IMR-90 (cell line): ENCODE measurements around the gene ADAMTS20. TPM values are rescaled to one million over a fixed set of nuclear protein-coding genes. Genes with fewer than 3 reads are reported as not detected.

Source experiments
- ATAC-seq: fragments of 200-7000 bp; cut with Tn5 transposase; 2 replicates; pipeline ENCODE4 v1.9.1; 2020; ENCODE audit warnings: low read depth, mild to moderate bottlenecking, moderate library complexity
- BruUV-seq: library from RNA; stranded (reverse); fragments of 400-500 nt; replicated peaks from 2 replicates; lab custom pipeline; 2021; lab: Mats Ljungman, UMichigan
- CTCF ChIA-PET: fragments of 300-600 bp; formaldehyde crosslinking; extraction: SDS; loops from one replicate; lab custom pipeline; 2021; ENCODE audit warnings: antibody characterized with exemption; lab: Yijun Ruan, JAX
- POLR2A ChIA-PET: fragments of 300-600 bp; sonication (Branson Sonifier 250); formaldehyde crosslinking; loops from one replicate; lab custom pipeline; 2022; ENCODE audit warnings: antibody characterized with exemption; ENCODE audit not compliant: unreplicated experiment; lab: Charles Lee
- DNase-seq: peaks from one replicate; pipeline ENCODE4 v3.0.0; 2013
- H2AFZ ChIP-seq: replicated peaks from 2 replicates; pipeline ENCODE3; 2013; ENCODE audit warnings: low read length, mild to moderate bottlenecking; ENCODE audit not compliant: poor library complexity
- H2AK5ac ChIP-seq: 2 replicates; pipeline ENCODE4 v1.6.1; 2013; ENCODE audit warnings: low read depth, low read length, inconsistent platforms
- H2AK9ac ChIP-seq: replicated peaks from 2 replicates; pipeline ENCODE3; 2013; ENCODE audit warnings: mild to moderate bottlenecking, low read depth, low read length, moderate library complexity; ENCODE audit not compliant: poor library complexity
- H2BK120ac ChIP-seq: 2 replicates; pipeline ENCODE4 v1.6.1; 2013; ENCODE audit warnings: low read depth, low read length, inconsistent platforms
- H2BK15ac ChIP-seq: 3 replicates; pipeline ENCODE4 v1.6.1; 2013; ENCODE audit warnings: low read depth, low read length, inconsistent platforms
- H2BK20ac ChIP-seq: 2 replicates; pipeline ENCODE4 v1.6.1; 2013; ENCODE audit warnings: low read depth, mild to moderate bottlenecking, inconsistent platforms, low read length, moderate library complexity
- H2BK5ac ChIP-seq: 2 replicates; pipeline ENCODE4 v1.6.1; 2013; ENCODE audit warnings: mild to moderate bottlenecking, low read depth, low read length, inconsistent platforms; ENCODE audit not compliant: poor library complexity, severe bottlenecking
- H3K14ac ChIP-seq: replicated peaks from 2 replicates; pipeline ENCODE4 v1.6.1; 2013; ENCODE audit warnings: low read depth, low read length, inconsistent platforms
- H3K18ac ChIP-seq: 2 replicates; pipeline ENCODE4 v1.6.1; 2013; ENCODE audit warnings: low read depth, low read length, control low read depth
- H3K23ac ChIP-seq: 2 replicates; pipeline ENCODE4 v1.6.1; 2013; ENCODE audit warnings: low read depth, low read length, inconsistent platforms
- H3K27ac ChIP-seq: 2 replicates; pipeline ENCODE4 v1.5.1; 2013; ENCODE audit warnings: mild to moderate bottlenecking, control low read depth, low read length; ENCODE audit not compliant: insufficient read depth
- H3K27me3 ChIP-seq: 2 replicates; pipeline ENCODE4 v1.6.1; 2013; ENCODE audit warnings: low read length; ENCODE audit not compliant: control insufficient read depth, insufficient read depth
- H3K36me3 ChIP-seq: 2 replicates; pipeline ENCODE4 v1.6.1; 2013; ENCODE audit warnings: low read length, mixed read lengths; ENCODE audit not compliant: control insufficient read depth, insufficient read depth
- H3K4ac ChIP-seq: 2 replicates; pipeline ENCODE4 v1.6.1; 2013; ENCODE audit warnings: low read depth, low read length, inconsistent platforms
- H3K4me1 ChIP-seq: 2 replicates; pipeline ENCODE4 v1.6.1; 2013; ENCODE audit warnings: low read length, mixed read lengths; ENCODE audit not compliant: control insufficient read depth, insufficient read depth
- H3K4me2 ChIP-seq: 2 replicates; pipeline ENCODE4 v1.6.1; 2013; ENCODE audit warnings: low read depth, mild to moderate bottlenecking, control low read depth, low read length, moderate library complexity
- H3K4me3 ChIP-seq: 2 replicates; pipeline ENCODE4 v1.5.1; 2013; ENCODE audit warnings: low read depth, mild to moderate bottlenecking, control low read depth, low read length, moderate library complexity; ENCODE audit not compliant: insufficient read depth
- H3K56ac ChIP-seq: 2 replicates; pipeline ENCODE4 v1.6.1; 2013; ENCODE audit warnings: low read length, inconsistent platforms; ENCODE audit not compliant: insufficient read depth; ENCODE audit errors: extremely low read depth
- H3K79me1 ChIP-seq, 2 experiments: 2 replicates each; pipeline ENCODE4 v1.6.1; 2013; ENCODE audit warnings: low read length in 2 of 2, inconsistent platforms in 1 of 2, low read depth in 1 of 2
- H3K9ac ChIP-seq: 2 replicates; pipeline ENCODE4 v1.6.1; 2013; ENCODE audit warnings: low read depth, low read length, control low read depth
- H3K9me1 ChIP-seq: 2 replicates; pipeline ENCODE4 v1.6.1; 2013; ENCODE audit warnings: low read length, inconsistent platforms; ENCODE audit not compliant: insufficient read depth
- H3K9me3 ChIP-seq: 2 replicates; pipeline ENCODE4 v1.6.1; 2013; ENCODE audit warnings: low read length; ENCODE audit not compliant: control insufficient read depth, insufficient read depth
- H4K20me1 ChIP-seq: 2 replicates; pipeline ENCODE4 v1.6.1; 2013; ENCODE audit warnings: low read length, inconsistent platforms; ENCODE audit not compliant: insufficient read depth
- H4K5ac ChIP-seq: 2 replicates; pipeline ENCODE4 v1.6.1; 2013; ENCODE audit warnings: mild to moderate bottlenecking, low read depth, low read length, control low read depth
- H4K8ac ChIP-seq, 2 experiments: 2 replicates each; pipeline ENCODE4 v1.6.1; 2013; ENCODE audit warnings: low read depth in 2 of 2, low read length in 2 of 2, control low read depth in 1 of 2, inconsistent platforms in 1 of 2
- H4K91ac ChIP-seq: 2 replicates; pipeline ENCODE4 v1.6.1; 2013; ENCODE audit warnings: low read depth, low read length, inconsistent platforms; ENCODE audit not compliant: insufficient read depth
- BHLHE40 ChIP-seq: fragments of 150-350 bp; IDR thresholded peaks from 2 replicates; pipeline ENCODE4 v1.6.1; 2016; ENCODE audit warnings: mild to moderate bottlenecking, low read depth, low read length
- CEBPB ChIP-seq: IDR thresholded peaks from 2 replicates; pipeline ENCODE4 v1.6.1; 2012; ENCODE audit warnings: low read depth, low read length, improper control_type of control experiment
- CTCF ChIP-seq: conservative IDR thresholded peaks from 2 replicates; pipeline ENCODE4 v1.5.1; 2012; ENCODE audit warnings: mild to moderate bottlenecking, low read depth, low read length, improper control_type of control experiment
- FOS ChIP-seq: fragments of 150-350 bp; IDR thresholded peaks from 2 replicates; pipeline ENCODE4 v1.6.1; 2016; ENCODE audit warnings: low read depth, low read length
- POLR2A ChIP-seq: IDR thresholded peaks from 2 replicates; pipeline ENCODE4 v1.6.1; 2012; ENCODE audit warnings: mild to moderate bottlenecking, low read depth, low read length
- WGBS, 2 experiments: methylation state at CpG; one replicate each; pipeline versions ENCODE4 v1.1.5 to v1.1.7; 2013; ENCODE audit warnings: missing lambda C conversion rate in 2 of 2; ENCODE audit not compliant: insufficient read length in 1 of 2; ENCODE audit errors: extremely low coverage in 2 of 2; 5-methylcytosine and 5-hydroxymethylcytosine counted together
- dilution Hi-C: fragments of 300-500 bp; cut with HindIII; formaldehyde crosslinking; loops from one replicate; pipeline ENCODE4 v1.14.3; 2018; ENCODE audit warnings: low sequenced_read_pairs; ENCODE audit not compliant: unreplicated experiment
- in situ Hi-C: fragments of 300-500 bp; cut with MboI; formaldehyde crosslinking; loops from 3 replicates; pipeline ENCODE4 v1.14.3; 2019; ENCODE audit warnings: low sequenced_read_pairs, inconsistent platforms, mixed read lengths
- intact Hi-C: fragments of 100-400 bp; cut with micrococcal nuclease; formaldehyde crosslinking; loops from 2 replicates; pipeline ENCODE4 v1.10.0; 2022
- polyA plus RNA-seq, 3 experiments: library from polyadenylated mRNA; depleted of rRNA; stranded (reverse); fragments of >200 nt; gene quantifications; 2 replicates each; pipeline ENCODE4 v1.2.3, GENCODE V29; 2012; ENCODE audit warnings: low replicate concordance in 1 of 3
- total RNA-seq: library from RNA; depleted of rRNA; stranded (reverse); fragments of >200 nt; gene quantifications from 2 replicates; pipeline ENCODE4 v1.2.3, GENCODE V29; 2012

Gene ADAMTS20
- total and polyA plus RNA-seq, 2 of the 4 experiments (the other 2 are of a cell fraction): not detected

- Histone ChIP-seq H3K79me1 (no peaks in the 10 kb centered on the region), H2BK120ac (no peak overlapping the region), H2AK9ac (no peak overlapping the region), H3K4me2 (no peak overlapping the region), H3K56ac (no peak overlapping the region), H3K9me3 (no peaks in the 10 kb centered on the region), H3K9me1 (no peaks in the 10 kb centered on the region), H2BK20ac (no peak overlapping the region), H2BK5ac (no peak overlapping the region), H2AK5ac (no peak overlapping the region), H3K27ac (no peak overlapping the region), H3K18ac (no peak overlapping the region), H3K4me1 (no peaks in the 10 kb centered on the region), H3K27me3 (peaks cover 2% of the 10 kb centered on the region), H4K20me1 (no peaks in the 10 kb centered on the region), H3K36me3 (no peaks in the 10 kb centered on the region), H3K23ac (no peak overlapping the region), H3K9ac (no peak overlapping the region), H4K5ac (no peak overlapping the region), H3K14ac (no peak overlapping the region), H3K4ac (no peak overlapping the region), H4K91ac (no peak overlapping the region), H4K8ac (no peak overlapping the region), H2BK15ac (no peak overlapping the region), H2AFZ (no peak overlapping the region), H3K4me3 (no peak overlapping the region)
- no peak for DNase-seq
- CTCF ChIA-PET: interaction anchor here (0.6 kb wide), 1 partner anchor 428 kb away, joined by 3 read pairs; no protein-coding TSS in a partner anchor
- dilution Hi-C loops (no loop called here), in situ Hi-C loops (no loop called here), intact Hi-C loops (no loop called here)
- POLR2A ChIA-PET: no interaction called here
- 80% methylated on average over 1 of the region's 4 CpGs; no CpG with 5 or more reads in 1 of the 2 experiments for WGBS, 2 experiments
- BruUV-seq: no TSS peak
- ATAC-seq: no peak
- TF ChIP-seq FOS (no peak), CEBPB (no peak), BHLHE40 (no peak), POLR2A (no peak), CTCF (no peak)
Observed at GRCh38 chr12:43436597-43436996, 115.4 kb downstream of the ADAMTS20 start.
